GM19099 (cell line): ENCODE results near the gene DLEU7.

Experiments used
- POLR2A ChIP-seq: IDR thresholded peaks from 3 replicates; pipeline ENCODE4 v1.6.1; 2011; ENCODE audit warnings: low read depth; ENCODE audit not compliant: insufficient read length; ENCODE audit errors: extremely low read depth

The DLEU7 gene

GRCh38 chr13:50855681-50856080 is 12.2 kb upstream of the DLEU7 start:
- TF ChIP-seq POLR2A: no peak

GRCh38 chr13:50850445-50850844 is 7.0 kb upstream of the DLEU7 start:
- no peak for TF ChIP-seq POLR2A

GRCh38 chr13:50847501-50847900 is 4.0 kb upstream of the DLEU7 start:
- no peak for TF ChIP-seq POLR2A

GRCh38 chr13:50846861-50847475 is 3.5 kb upstream of the DLEU7 start:
- TF ChIP-seq POLR2A: no peak

- TF ChIP-seq POLR2A: no peak
Measured at GRCh38 chr13:50845211-50845610, 1.7 kb upstream of the DLEU7 start.

DNA sequence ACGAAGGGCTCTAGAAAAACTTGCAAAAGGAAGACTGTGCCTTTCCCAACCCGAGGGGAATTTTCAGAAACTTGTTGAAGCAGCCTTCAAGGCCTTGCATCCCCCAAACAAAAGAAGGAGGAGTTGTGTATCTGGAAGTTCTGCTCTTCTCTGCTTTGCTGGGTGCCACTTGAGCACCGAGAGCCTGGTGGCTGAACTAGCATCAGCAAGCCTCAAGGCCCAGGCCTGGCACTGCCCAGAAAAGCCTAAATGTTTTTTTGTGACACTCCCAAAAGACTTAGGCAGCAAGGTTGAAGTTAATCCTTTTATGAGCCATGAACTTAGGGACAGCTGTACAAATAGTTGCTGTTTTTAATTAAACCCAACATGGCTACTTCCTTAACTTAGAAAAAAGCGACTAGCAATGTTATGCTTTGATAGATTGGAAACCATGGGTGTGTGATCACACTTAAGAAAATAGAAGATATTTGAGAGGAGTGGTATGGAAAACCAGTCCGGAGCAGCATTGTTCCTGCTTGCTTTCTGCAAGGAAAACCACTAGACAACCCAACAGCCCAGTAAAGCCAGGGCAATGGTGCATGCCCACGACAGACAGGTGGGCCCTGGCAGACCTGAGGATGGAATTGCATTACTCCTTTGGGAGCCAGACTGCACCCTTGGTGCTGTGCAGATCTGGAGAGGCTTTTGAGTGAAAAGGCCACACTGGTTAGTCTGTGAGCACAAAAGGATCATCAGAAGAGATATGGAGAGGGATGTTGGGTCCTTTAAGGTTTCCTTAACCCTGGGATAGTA is 788 bp upstream of the DLEU7 start:
- TF ChIP-seq POLR2A: no peak

GRCh38 chr13:50842990-50843256 is 569 bp downstream of the DLEU7 start:
- TF ChIP-seq POLR2A: no peak

DNA sequence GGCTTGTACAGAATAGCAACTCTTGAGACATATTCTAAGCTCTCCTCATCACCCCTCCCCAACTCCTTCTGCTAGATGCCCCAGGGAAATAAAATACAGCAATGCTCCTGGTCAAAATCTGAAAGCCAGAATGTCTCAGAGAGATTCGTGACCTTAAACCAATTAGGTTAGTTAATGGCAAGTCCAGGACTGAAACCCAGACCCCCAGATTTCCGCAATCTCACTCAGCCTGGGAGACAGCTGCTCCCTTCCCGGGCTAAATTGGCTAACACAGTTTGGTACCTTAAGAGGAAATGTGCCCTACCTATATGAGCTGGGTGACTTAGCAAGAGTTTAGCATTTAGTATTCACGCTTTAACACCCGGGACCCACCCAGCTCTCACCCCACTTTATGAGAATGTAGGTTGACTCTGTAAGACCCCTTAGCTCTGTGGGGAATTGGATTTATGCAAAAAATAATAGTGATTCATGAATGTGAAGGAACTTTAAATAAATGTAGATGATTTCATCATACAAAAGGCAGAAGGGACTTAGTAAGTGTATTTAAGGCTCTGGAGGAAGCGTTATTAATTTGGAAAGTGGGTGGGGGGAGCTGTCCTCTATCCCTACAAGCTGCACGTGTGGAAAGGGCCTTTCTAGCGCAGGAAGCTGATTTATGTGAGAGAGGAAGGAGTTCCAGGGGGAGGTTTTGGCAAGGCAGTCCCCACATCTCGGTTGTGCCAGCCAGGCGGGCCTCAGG is 1.1 kb downstream of the DLEU7 start:
- TF ChIP-seq POLR2A: no peak

- TF ChIP-seq POLR2A: no peak
Measured at GRCh38 chr13:50841786-50842185, 1.7 kb downstream of the DLEU7 start.

DNA sequence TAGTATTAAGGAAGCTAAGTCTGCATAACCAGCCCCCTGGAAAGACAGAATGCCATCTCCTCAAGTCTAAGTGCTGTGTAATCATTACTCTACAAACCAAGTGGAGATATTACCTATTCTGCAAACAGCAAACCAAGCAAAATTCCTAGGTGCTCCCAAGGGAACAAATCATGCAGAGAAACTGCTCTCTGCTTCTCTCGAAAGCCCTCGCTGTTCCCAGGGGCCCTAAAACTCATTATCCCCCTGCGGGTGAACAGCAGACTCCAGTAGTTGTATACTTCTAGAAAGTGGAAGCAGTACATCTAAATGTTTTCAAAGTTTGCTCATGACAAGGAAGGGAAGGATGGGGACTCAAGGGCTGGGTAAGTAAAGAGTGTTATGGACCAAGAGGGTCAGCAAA is 3.2 kb downstream of the DLEU7 start:
- no peak for TF ChIP-seq POLR2A

DNA sequence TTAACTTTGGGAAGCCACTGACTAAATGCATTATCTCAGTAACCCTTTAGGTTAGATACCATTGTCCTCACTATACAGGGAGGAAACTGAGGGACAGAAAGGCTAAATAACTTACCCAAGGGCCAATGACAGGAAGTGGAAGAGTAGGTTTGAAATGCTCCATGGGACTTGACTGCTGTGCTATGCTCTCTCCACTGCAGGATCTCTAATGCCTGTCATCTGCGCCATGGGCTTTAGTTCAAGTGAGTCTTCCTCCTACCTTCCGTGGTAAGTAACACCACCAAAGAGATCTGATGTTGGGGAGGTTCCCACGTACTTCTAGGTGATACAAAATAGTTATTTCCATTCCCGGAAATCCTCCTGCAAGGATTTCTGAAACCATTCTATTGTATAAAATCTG is 3.7 kb downstream of the DLEU7 start:
- TF ChIP-seq POLR2A: no peak

- TF ChIP-seq POLR2A: no peak
Measured at GRCh38 chr13:50838701-50839100, 4.8 kb downstream of the DLEU7 start.

DNA sequence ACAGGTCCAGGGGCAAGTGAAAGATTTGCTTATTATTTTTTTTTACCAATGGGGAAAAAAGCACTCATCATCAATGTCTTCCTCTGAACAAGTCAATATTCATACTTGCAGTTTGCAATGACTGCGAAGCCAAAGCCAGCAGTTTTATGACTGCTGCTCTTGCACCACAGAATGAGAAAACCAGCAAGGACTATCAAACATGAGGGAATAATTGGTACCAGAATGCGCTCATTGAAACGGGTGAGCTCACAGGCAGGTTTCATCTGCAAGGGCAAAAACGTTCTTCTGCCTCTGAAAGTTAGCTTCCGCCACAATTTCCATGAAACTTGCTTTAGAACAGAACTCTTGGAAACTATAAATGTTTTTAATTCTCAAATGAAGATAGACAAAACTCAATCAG is 5.5 kb downstream of the DLEU7 start:
- TF ChIP-seq POLR2A: no peak

- no peak for TF ChIP-seq POLR2A
Measured at GRCh38 chr13:50831512-50831911, 12.0 kb downstream of the DLEU7 start.

- TF ChIP-seq POLR2A: no peak
Measured at GRCh38 chr13:50829896-50830295, 13.6 kb downstream of the DLEU7 start.

- TF ChIP-seq POLR2A: no peak
Measured at GRCh38 chr13:50829226-50829625, 14.3 kb downstream of the DLEU7 start.
